ENCODE results near the gene ASAP3. TPM values are rescaled to one million over a fixed set of nuclear protein-coding genes. Genes with fewer than 3 reads are reported as not detected.

The ASAP3 gene
- total and polyA plus RNA-seq, 4 donors: 8.3 to 25.9 (median 16.7) TPM

- no peak for TF ChIP-seq REST (IDR thresholded peaks at IDR 0.05)
- TF ChIP-seq SP1 (IDR thresholded peaks at IDR 0.05): no peak
These were observed 31.9 kb upstream of the ASAP3 start (continued) for GRCh38 chr1:23515905-23516304.

GRCh38 chr1:23514111-23514679 is 30.2 kb upstream of the ASAP3 start:
- WGBS: 96% methylated on average over 3 of the region's 3 CpGs

More at GRCh38 chr1:23514111-23514679, 30.2 kb upstream of the ASAP3 start:
- Histone ChIP-seq H3K27ac (ENCODE audit: low read depth in 1 of 2, low read length in 2 of 2) (no peak overlapping the region), H3K9me3 (ENCODE audit: control insufficient read depth in 4 of 4, low read length in 3 of 4) (no peaks in the 10 kb centered on the region), H3K4me3 (ENCODE audit: low read depth in 1 of 3, low read length in 3 of 3) (no peak overlapping the region), H3K4me1 (ENCODE audit: control insufficient read depth in 4 of 4, insufficient read depth in 4 of 4, low read length in 3 of 4) (no peaks in the 10 kb centered on the region), H3K27me3 (ENCODE audit: control insufficient read depth in 4 of 4, insufficient read depth in 4 of 4, low read length in 3 of 4) (no peaks in the 10 kb centered on the region), H3K36me3 (ENCODE audit: control insufficient read depth in 4 of 4, insufficient read depth in 3 of 4, low read depth in 1 of 4, low read length in 3 of 4) (no peaks in the 10 kb centered on the region), H3K9ac (ENCODE audit: low read depth in 1 of 2, low read length in 2 of 2) (no peak overlapping the region)
- peak; percentile 84 for DNase-seq (ENCODE audit: low spot score)
- TF ChIP-seq HNF4G (IDR thresholded peaks at IDR 0.05) (no peak), RAD21 (IDR thresholded peaks at IDR 0.05) (no peak), EGR1 (IDR thresholded peaks at IDR 0.05; ENCODE audit: low read depth in 2 of 2) (no peak), CTCF (IDR thresholded peaks at IDR 0.05; ENCODE audit: low read depth, low read length, missing input control) (no peak), ATF3 (IDR thresholded peaks at IDR 0.05) (no peak), ZBTB33 (IDR thresholded peaks at IDR 0.05) (no peak), FOXA2 (IDR thresholded peaks at IDR 0.05) (no peak), MAX (IDR thresholded peaks at IDR 0.05) (no peak), GABPA (IDR thresholded peaks at IDR 0.05 in 1 of 2, conservative IDR thresholded peaks at IDR 0.05 in 1 of 2) (no peak), REST (IDR thresholded peaks at IDR 0.05) (no peak), YY1 (IDR thresholded peaks at IDR 0.05) (no peak), HNF4A (conservative IDR thresholded peaks at IDR 0.05) (no peak)
